Fibroblast of pulmonary artery (primary cell): ENCODE data around the gene CSRNP2.
"Not testable (repeated sequence)": the region's sequence is repeated elsewhere in the genome, so short reads cannot be mapped to it uniquely, and the experiment has no call there.

Experiments
- DNase-seq: peaks from one replicate; pipeline ENCODE4 v3.0.0-alpha.2; 2010; ENCODE audit warnings: low read depth
- H3K4me3 ChIP-seq: replicated peaks from 2 replicates; pipeline ENCODE4 v1.5.1; 2011; ENCODE audit warnings: low read depth, mild to moderate bottlenecking, control low read depth, low read length, moderate library complexity
- CTCF ChIP-seq: IDR thresholded peaks from 2 replicates; pipeline ENCODE4 v1.5.1; 2011; ENCODE audit warnings: mild to moderate bottlenecking, control low read depth, low read length, inconsistent platforms; ENCODE audit errors: missing control alignments

Gene CSRNP2

GRCh38 chr12:51023625-51024382, 59.6 kb downstream of the CSRNP2 start:
- H3K4me3 ChIP-seq, result peak overlapping the region; percentile 82
- TF ChIP-seq CTCF, result no peak
- peak; percentile 12 for DNase-seq

GRCh38 chr12:51021694-51022093, 61.7 kb downstream of the CSRNP2 start:
- no peak overlapping the region for H3K4me3 ChIP-seq
- no peak for TF ChIP-seq CTCF

GRCh38 chr12:51020448-51021182, 62.8 kb downstream of the CSRNP2 start:
- no peak overlapping the region for H3K4me3 ChIP-seq
- no peak for TF ChIP-seq CTCF

More at GRCh38 chr12:51021694-51022093, 61.7 kb downstream of the CSRNP2 start:
- DNase-seq, result no peak

GRCh38 chr12:51019927-51020326, 63.5 kb downstream of the CSRNP2 start:
- no peak for TF ChIP-seq CTCF
- DNase-seq, result no peak
- H3K4me3 ChIP-seq, result no peak overlapping the region

More at GRCh38 chr12:51020448-51021182, 62.8 kb downstream of the CSRNP2 start:
- no peak for DNase-seq

GRCh38 chr12:51018956-51019355, 64.4 kb downstream of the CSRNP2 start:
- no peak for DNase-seq
- no peak for TF ChIP-seq CTCF
- no peak overlapping the region for H3K4me3 ChIP-seq

- DNase-seq, result no peak
- H3K4me3 ChIP-seq, result no peak overlapping the region
- TF ChIP-seq CTCF, result no peak
These were observed 65.9 kb downstream of the CSRNP2 start for GRCh38 chr12:51017452-51017851.

GRCh38 chr12:51014467-51014866, 68.9 kb downstream of the CSRNP2 start:
- H3K4me3 ChIP-seq, DNase-seq: not testable (repeated sequence)
